Pons (tissue), 1 donor: ENCODE data around the gene DNAJA4.
"Not testable (repeated sequence)": the region's sequence is repeated elsewhere in the genome, so short reads cannot be mapped to it uniquely, and the experiment has no call there.

Experiments
- DNase-seq: peaks from one replicate; pipeline ENCODE4 v3.0.0-alpha.2; 2016; ENCODE audit warnings: low spot score

The DNAJA4 gene

GRCh38 chr15:78244101-78244500 lies 20.3 kb upstream of the DNAJA4 start:
- DNase-seq = no peak

GRCh38 chr15:78244893-78245292 lies 19.5 kb upstream of the DNAJA4 start:
- no peak for DNase-seq

- not testable (repeated sequence) for DNase-seq
Measured at GRCh38 chr15:78245392-78245791, 19.0 kb upstream of the DNAJA4 start.

- not testable (repeated sequence) for DNase-seq
Measured at GRCh38 chr15:78245976-78246620, 18.3 kb upstream of the DNAJA4 start.

GRCh38 chr15:78247911-78248310 lies 16.5 kb upstream of the DNAJA4 start:
- no peak for DNase-seq

GRCh38 chr15:78249131-78249530 lies 15.2 kb upstream of the DNAJA4 start:
- no peak for DNase-seq

- no peak for DNase-seq
Measured at GRCh38 chr15:78251136-78251535, 13.2 kb upstream of the DNAJA4 start.

GRCh38 chr15:78255421-78256043 lies 8.8 kb upstream of the DNAJA4 start:
- no peak for DNase-seq

- DNase-seq = no peak
Measured at GRCh38 chr15:78256044-78256437, 8.3 kb upstream of the DNAJA4 start.

- DNase-seq = peak; percentile 95
Measured at GRCh38 chr15:78257681-78258080, 6.7 kb upstream of the DNAJA4 start.

GRCh38 chr15:78259232-78259631 lies 5.1 kb upstream of the DNAJA4 start:
- no peak for DNase-seq

- peak; percentile 79 for DNase-seq
Measured at GRCh38 chr15:78260489-78260888, 3.9 kb upstream of the DNAJA4 start.

- DNase-seq = peak; percentile 67
Measured at GRCh38 chr15:78261062-78261461, 3.3 kb upstream of the DNAJA4 start.

- DNase-seq = no peak
Measured at GRCh38 chr15:78263351-78263781, 996 bp upstream of the DNAJA4 start.

GRCh38 chr15:78263907-78264303 lies 457 bp upstream of the DNAJA4 start:
- no peak for DNase-seq

GRCh38 chr15:78265137-78265460 lies 737 bp downstream of the DNAJA4 start:
- no peak for DNase-seq

- DNase-seq = no peak
Measured at GRCh38 chr15:78265752-78266224, 1.4 kb downstream of the DNAJA4 start.

- no peak for DNase-seq
Measured at GRCh38 chr15:78266229-78266628, 1.9 kb downstream of the DNAJA4 start.

GRCh38 chr15:78266806-78267205 lies 2.4 kb downstream of the DNAJA4 start:
- no peak for DNase-seq

- DNase-seq = no peak
Measured at GRCh38 chr15:78272316-78272715, 8.0 kb downstream of the DNAJA4 start.

GRCh38 chr15:78272776-78273175 lies 8.4 kb downstream of the DNAJA4 start:
- no peak for DNase-seq

- DNase-seq = no peak
Measured at GRCh38 chr15:78274994-78275393, 10.6 kb downstream of the DNAJA4 start.

- DNase-seq = no peak
Measured at GRCh38 chr15:78276064-78276943, 11.9 kb downstream of the DNAJA4 start.
